Measurements from ENCODE around the gene BICRAL.
"Not testable (repeated sequence)": the region's sequence is repeated elsewhere in the genome, so short reads cannot be mapped to it uniquely, and the experiment has no call there.

BICRAL gene

GRCh38 chr6:42805297-42805861 lies 23.5 kb downstream of the BICRAL start:
- DNase-seq, result no peak

- DNase-seq, result not testable (repeated sequence)
These were observed 24.5 kb downstream of the BICRAL start for GRCh38 chr6:42806359-42806758.

GRCh38 chr6:42808492-42809483 lies 26.9 kb downstream of the BICRAL start:
- no peak for DNase-seq

GRCh38 chr6:42813074-42813645 lies 31.3 kb downstream of the BICRAL start:
- DNase-seq, result no peak

- DNase-seq, result no peak
These were observed 32.1 kb downstream of the BICRAL start for GRCh38 chr6:42813906-42814444.

- not testable (repeated sequence) for DNase-seq
These were observed 33.9 kb downstream of the BICRAL start for GRCh38 chr6:42815726-42816125.

- DNase-seq, result no peak
These were observed 36.1 kb downstream of the BICRAL start for GRCh38 chr6:42817907-42818306.

GRCh38 chr6:42818416-42818815 lies 36.6 kb downstream of the BICRAL start:
- no peak for DNase-seq

- DNase-seq, result no peak
These were observed 37.0 kb downstream of the BICRAL start for GRCh38 chr6:42818878-42819277.

- DNase-seq, result no peak
These were observed 38.1 kb downstream of the BICRAL start for GRCh38 chr6:42819803-42820511.

- DNase-seq, result no peak
These were observed 38.9 kb downstream of the BICRAL start for GRCh38 chr6:42820512-42821340.

GRCh38 chr6:42821341-42821668 lies 39.5 kb downstream of the BICRAL start:
- no peak for DNase-seq

GRCh38 chr6:42821846-42822245 lies 40.0 kb downstream of the BICRAL start:
- no peak for DNase-seq

GRCh38 chr6:42829561-42830092 lies 47.8 kb downstream of the BICRAL start:
- DNase-seq, result no peak

GRCh38 chr6:42831237-42831636 lies 49.4 kb downstream of the BICRAL start:
- no peak for DNase-seq

GRCh38 chr6:42834056-42834455 lies 52.2 kb downstream of the BICRAL start:
- no peak for DNase-seq

GRCh38 chr6:42841844-42842584 lies 60.2 kb downstream of the BICRAL start:
- no peak for DNase-seq

GRCh38 chr6:42845327-42845694 lies 63.5 kb downstream of the BICRAL start:
- no peak for DNase-seq

- DNase-seq, result no peak
These were observed 64.7 kb downstream of the BICRAL start for GRCh38 chr6:42846505-42846904.

- no peak for DNase-seq
These were observed 66.8 kb downstream of the BICRAL start for GRCh38 chr6:42848700-42849099.

- DNase-seq, result no peak
These were observed 69.7 kb downstream of the BICRAL start for GRCh38 chr6:42851599-42851998.
